Measurements from ENCODE around the gene MRPS17. TPM values are rescaled to one million over a fixed set of nuclear protein-coding genes. Genes with fewer than 3 reads are reported as not detected.
"Not testable (repeated sequence)": the region's sequence is repeated elsewhere in the genome, so short reads cannot be mapped to it uniquely, and the experiment has no call there.

Gene MRPS17
- total RNA-seq, result 10 to 100 TPM; 21.7 to 22.3 TPM

- peaks cover 20% of the 10 kb centered on the region for H3K4me1 Mint-ChIP-seq (ENCODE audit: low read depth)
- ChIA-PET CTCF (interaction anchor here (1.3 kb wide), 1 partner anchor 310 kb away, joined by 3 read pairs; no protein-coding TSS in a partner anchor), POLR2A (no interaction called here)
- peak within 1 kb of the TSS; percentile 85 for H3K27ac Mint-ChIP-seq
- no peaks in the 10 kb centered on the region for H3K9me3 Mint-ChIP-seq
- DNase-seq, result peak; percentile 96
- H3K36me3 Mint-ChIP-seq, result peaks cover 14% of the 10 kb centered on the region
- peaks cover 3% of the 10 kb centered on the region for H3K27me3 Mint-ChIP-seq
- peak within 1 kb of the TSS; percentile 86 for H3K4me3 Mint-ChIP-seq
- intact Hi-C loops (cut with micrococcal nuclease), result loop anchor here (1.0 to 10.0 kb wide), 5 partner anchors 13 to 1197 kb away; partner anchors contain the start of genes CHCHD2, NIPSNAP2, SEC61G and ZNF713
Measured at GRCh38 chr7:55951637-55952351, at the start of gene MRPS17. Gene MRPS17 (plus strand): TSS chr7:55951877. CDS start chr7:55953196, 1,319 bp downstream.

DNA sequence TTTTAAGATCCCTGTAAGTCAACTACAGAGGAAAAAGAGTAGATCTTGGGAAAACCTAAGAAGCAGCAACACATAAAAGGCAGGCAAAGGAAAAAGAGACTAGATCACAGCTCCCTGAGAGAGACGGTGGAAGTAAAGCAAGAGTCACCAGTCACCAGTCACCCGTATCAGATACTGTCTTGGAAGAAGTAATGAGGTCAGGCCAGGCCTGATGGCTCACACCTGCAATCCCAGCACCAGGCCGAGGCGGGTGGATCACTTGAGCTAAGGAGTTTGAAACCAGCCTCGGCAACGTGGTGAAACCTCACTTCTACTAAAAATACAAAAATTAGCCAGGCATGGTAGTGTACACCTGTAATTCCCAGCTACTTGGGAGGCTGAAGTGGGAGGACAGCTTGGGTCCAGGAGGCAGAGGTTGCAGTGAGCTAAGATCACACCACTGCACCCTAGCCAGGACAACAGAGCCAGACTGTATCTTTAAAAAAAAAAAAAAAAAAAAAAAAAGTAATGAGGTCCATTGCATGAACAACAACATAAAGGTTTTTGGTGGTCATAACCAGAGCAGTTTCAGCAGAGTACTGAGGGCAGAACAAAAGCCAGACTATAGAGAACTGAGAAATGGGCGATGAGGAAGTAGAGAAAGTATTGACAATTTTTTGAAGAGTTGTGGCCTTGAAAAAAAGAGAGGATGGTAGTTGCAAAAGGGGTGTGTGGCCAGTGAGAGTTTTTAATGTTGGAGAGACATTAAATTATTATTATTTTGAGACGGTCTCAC, 47.5 kb upstream of the MRPS17 start:
- H3K4me3 Mint-ChIP-seq, result no peak overlapping the region
- no peaks in the 10 kb centered on the region for H3K27me3 Mint-ChIP-seq
- no peak for DNase-seq
- no peaks in the 10 kb centered on the region for H3K4me1 Mint-ChIP-seq (ENCODE audit: low read depth)
- ChIA-PET CTCF (no interaction called here), POLR2A (interaction anchor here (0.6 kb wide), 1 partner anchor 375 kb away, joined by 3 read pairs; no protein-coding TSS in a partner anchor)
- intact Hi-C loops (cut with micrococcal nuclease), result no loop called here
- H3K9me3 Mint-ChIP-seq, result no peaks in the 10 kb centered on the region
- peaks cover 13% of the 10 kb centered on the region for H3K36me3 Mint-ChIP-seq
- H3K27ac Mint-ChIP-seq, result no peak overlapping the region

- H3K27ac Mint-ChIP-seq, result no peak overlapping the region
- ChIA-PET POLR2A (no interaction called here), CTCF (no interaction called here)
- peaks cover 19% of the 10 kb centered on the region for H3K36me3 Mint-ChIP-seq
- H3K9me3 Mint-ChIP-seq, result no peaks in the 10 kb centered on the region
- no peak overlapping the region for H3K4me3 Mint-ChIP-seq
- H3K27me3 Mint-ChIP-seq, result no peaks in the 10 kb centered on the region
- H3K4me1 Mint-ChIP-seq (ENCODE audit: low read depth), result peaks cover 5% of the 10 kb centered on the region
- intact Hi-C loops (cut with micrococcal nuclease), result no loop called here
- DNase-seq, result no peak
Measured at GRCh38 chr7:55912748-55913158, 38.9 kb upstream of the MRPS17 start.

GRCh38 chr7:55917771-55918170, 33.9 kb upstream of the MRPS17 start:
- intact Hi-C loops (cut with micrococcal nuclease), result no loop called here
- ChIA-PET CTCF (no interaction called here), POLR2A (no interaction called here)
- no peak overlapping the region for H3K4me3 Mint-ChIP-seq
- peaks cover 1% of the 10 kb centered on the region for H3K4me1 Mint-ChIP-seq (ENCODE audit: low read depth)
- no peaks in the 10 kb centered on the region for H3K9me3 Mint-ChIP-seq
- no peak overlapping the region for H3K27ac Mint-ChIP-seq
- no peak for DNase-seq
- H3K27me3 Mint-ChIP-seq, result no peaks in the 10 kb centered on the region
- H3K36me3 Mint-ChIP-seq, result peaks cover 8% of the 10 kb centered on the region

DNA sequence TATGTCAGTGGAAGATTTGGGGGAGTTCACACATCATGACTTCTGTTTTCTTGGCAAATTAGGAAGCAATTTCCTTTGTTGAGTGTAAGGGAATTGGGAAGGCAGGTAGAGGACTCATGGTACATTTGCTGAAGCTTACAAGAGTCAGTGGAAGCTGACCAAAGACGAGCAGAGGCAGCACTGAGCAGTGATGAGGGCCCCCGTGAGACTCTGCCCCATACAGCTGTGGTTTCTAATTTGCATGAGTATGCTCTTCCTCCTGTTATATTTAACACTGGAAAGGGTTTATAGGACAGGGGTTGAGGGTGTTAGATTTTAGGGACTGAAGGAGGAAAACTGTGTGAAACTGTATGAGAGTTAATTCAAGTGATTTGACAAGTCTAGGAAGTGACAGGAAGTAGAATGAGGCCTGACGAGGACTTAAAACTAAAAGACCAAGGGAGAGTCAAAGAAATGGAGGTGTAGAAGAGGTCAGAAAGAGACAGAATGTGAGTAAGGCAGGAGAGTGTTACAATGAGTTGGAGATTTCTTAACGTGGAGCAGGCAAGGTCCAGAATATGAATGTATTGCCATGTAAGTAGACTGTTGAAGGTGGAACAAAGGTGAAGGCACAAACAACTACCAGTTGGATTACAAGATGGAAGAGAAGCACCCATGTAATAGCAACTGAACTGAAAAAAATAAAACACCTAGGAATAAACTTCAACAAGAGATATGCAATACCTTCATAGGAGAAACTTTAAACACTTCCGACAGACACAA, 23.5 kb upstream of the MRPS17 start:
- intact Hi-C loops (cut with micrococcal nuclease), result no loop called here
- Mint-ChIP-seq H3K4me3 (no peak overlapping the region), H3K9me3 (no peaks in the 10 kb centered on the region), H3K27ac (no peak overlapping the region), H3K4me1 (ENCODE audit: low read depth) (no peaks in the 10 kb centered on the region), H3K27me3 (no peaks in the 10 kb centered on the region), H3K36me3 (no peaks in the 10 kb centered on the region)
- ChIA-PET CTCF (no interaction called here), POLR2A (no interaction called here)
- DNase-seq, result no peak

- peaks cover 8% of the 10 kb centered on the region for H3K36me3 Mint-ChIP-seq
- ChIA-PET POLR2A (no interaction called here), CTCF (no interaction called here)
- no peak for DNase-seq
- no peak overlapping the region for H3K27ac Mint-ChIP-seq
- H3K4me3 Mint-ChIP-seq, result no peak overlapping the region
- peaks cover 10% of the 10 kb centered on the region for H3K9me3 Mint-ChIP-seq
- no peaks in the 10 kb centered on the region for H3K27me3 Mint-ChIP-seq
- intact Hi-C loops (cut with micrococcal nuclease), result no loop called here
- H3K4me1 Mint-ChIP-seq (ENCODE audit: low read depth), result no peaks in the 10 kb centered on the region
Measured at GRCh38 chr7:55931421-55932151, 20.1 kb upstream of the MRPS17 start.

- Mint-ChIP-seq H3K4me3 (no peak overlapping the region), H3K9me3 (peaks cover 49% of the 10 kb centered on the region), H3K36me3 (peaks cover 31% of the 10 kb centered on the region), H3K4me1 (ENCODE audit: low read depth) (no peaks in the 10 kb centered on the region), H3K27ac (no peak overlapping the region), H3K27me3 (no peaks in the 10 kb centered on the region)
- ChIA-PET CTCF (no interaction called here), POLR2A (no interaction called here)
- no peak for DNase-seq
- intact Hi-C loops (cut with micrococcal nuclease), result no loop called here
Measured at GRCh38 chr7:55939514-55940123, 12.1 kb upstream of the MRPS17 start.

DNA sequence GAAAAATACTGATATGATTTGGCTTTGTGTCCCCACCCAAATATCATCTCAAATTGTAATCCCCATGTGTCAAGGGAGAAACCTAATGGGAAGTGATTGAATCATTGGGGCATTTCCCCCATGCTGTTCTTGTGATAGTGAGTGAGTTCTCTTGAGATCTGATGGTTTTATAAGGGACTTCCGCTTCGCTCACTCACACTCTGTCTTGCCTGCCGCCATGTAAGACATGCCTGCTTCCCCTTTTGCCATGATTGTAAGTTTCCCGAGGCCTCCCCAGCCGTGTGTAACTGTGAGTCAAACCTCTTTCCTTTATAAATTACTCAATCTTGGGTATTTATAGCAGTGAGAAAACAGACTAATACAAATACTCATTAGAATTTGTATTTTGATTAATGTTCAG, 5.1 kb upstream of the MRPS17 start:
- peaks cover under 1% of the 10 kb centered on the region for H3K4me1 Mint-ChIP-seq (ENCODE audit: low read depth)
- CTCF ChIA-PET, result no interaction called here

GRCh38 chr7:55952352-55952671, 635 bp downstream of the MRPS17 start:
- CTCF ChIA-PET, H3K27me3 Mint-ChIP-seq, POLR2A ChIA-PET, H3K9me3 Mint-ChIP-seq: not testable (repeated sequence)
- intact Hi-C loops (cut with micrococcal nuclease), result loop anchor here (10.0 kb wide), 1 partner anchor 1198 kb away; the partner anchor contains the start of gene SEC61G
- Mint-ChIP-seq H3K27ac (peak overlapping the region; percentile 85), H3K36me3 (peaks cover 15% of the 10 kb centered on the region), H3K4me1 (ENCODE audit: low read depth) (peaks cover 20% of the 10 kb centered on the region), H3K4me3 (peak overlapping the region; percentile 86)
- DNase-seq, result peak; percentile 17

More for the DNA sequence above, 5.1 kb upstream of the MRPS17 start:
- intact Hi-C loops (cut with micrococcal nuclease), result no loop called here
- POLR2A ChIA-PET, result no interaction called here
- H3K36me3 Mint-ChIP-seq, result peaks cover 5% of the 10 kb centered on the region
- no peak overlapping the region for H3K27ac Mint-ChIP-seq
- H3K9me3 Mint-ChIP-seq, result peaks cover 14% of the 10 kb centered on the region
- DNase-seq, result no peak
- H3K27me3 Mint-ChIP-seq, result peaks cover 3% of the 10 kb centered on the region
- H3K4me3 Mint-ChIP-seq, result no peak overlapping the region

DNA sequence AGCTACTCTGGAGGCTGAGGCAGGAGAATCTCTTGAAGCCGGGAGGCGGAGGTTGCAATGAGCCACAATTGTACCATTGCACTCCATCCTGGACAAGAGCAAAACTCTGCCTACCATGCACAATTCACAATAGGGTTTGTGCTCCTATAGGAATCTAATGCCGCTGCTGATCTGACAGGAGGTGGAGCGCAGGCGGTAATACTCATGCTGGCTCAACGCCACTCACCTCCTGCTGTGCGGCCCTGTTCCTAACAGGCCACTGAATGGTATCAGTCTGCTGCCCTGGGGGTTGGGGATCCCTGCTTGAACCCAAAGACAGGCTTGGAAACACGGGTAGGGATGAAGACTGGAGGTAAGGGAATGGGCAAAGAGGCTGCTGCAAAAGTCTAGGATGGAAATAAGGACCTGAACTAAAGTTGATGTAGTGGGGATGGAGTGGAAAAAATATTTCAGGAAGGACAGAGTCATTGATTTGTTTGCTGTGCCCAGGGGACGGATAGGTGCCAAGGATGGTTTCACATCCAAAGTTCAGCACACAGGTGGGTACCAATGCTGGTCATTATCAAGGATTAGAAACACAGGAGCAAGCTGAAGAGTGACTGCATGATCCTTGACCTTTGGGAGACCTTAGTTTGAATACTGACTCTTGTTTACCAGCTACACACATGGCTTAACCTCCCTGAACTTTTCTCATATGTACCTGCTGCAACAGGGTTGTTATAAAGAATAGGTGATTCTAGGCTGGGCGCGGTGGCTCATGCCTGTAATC, 2.2 kb downstream of the MRPS17 start:
- CTCF ChIA-PET, result interaction anchor here (0.6 to 1.9 kb wide), 2 partner anchors 11 to 153 kb away, joined by 3 to 9 read pairs; partner anchors contain the start of genes CHCHD2 and NIPSNAP2
- no peak overlapping the region for H3K27ac Mint-ChIP-seq
- peaks cover 20% of the 10 kb centered on the region for H3K36me3 Mint-ChIP-seq

GRCh38 chr7:55957190-55957589, 5.5 kb downstream of the MRPS17 start:
- Mint-ChIP-seq H3K4me1 (ENCODE audit: low read depth) (peaks cover 15% of the 10 kb centered on the region), H3K4me3 (no peak overlapping the region), H3K9me3 (no peaks in the 10 kb centered on the region), H3K27me3 (no peaks in the 10 kb centered on the region), H3K36me3 (peaks cover 20% of the 10 kb centered on the region), H3K27ac (no peak overlapping the region)
- no peak for DNase-seq
- intact Hi-C loops (cut with micrococcal nuclease), result loop anchor here (10.0 kb wide), 1 partner anchor 1202 kb away; the partner anchor contains the start of gene SEC61G
- CTCF ChIA-PET, result no interaction called here
- POLR2A ChIA-PET, result no interaction called here

More for the DNA sequence above, 2.2 kb downstream of the MRPS17 start:
- no peak for DNase-seq
- POLR2A ChIA-PET, result no interaction called here
- intact Hi-C loops (cut with micrococcal nuclease), result loop anchor here (10.0 kb wide), 1 partner anchor 1199 kb away; the partner anchor contains the start of gene SEC61G
- H3K4me1 Mint-ChIP-seq (ENCODE audit: low read depth), result peaks cover 20% of the 10 kb centered on the region
- H3K9me3 Mint-ChIP-seq, result no peaks in the 10 kb centered on the region
- peak overlapping the region; percentile 38 for H3K4me3 Mint-ChIP-seq
- H3K27me3 Mint-ChIP-seq, result peaks cover 2% of the 10 kb centered on the region
